GM23338 (cell line): Measurements from ENCODE around the gene EPHX1. TPM values are rescaled to one million over a fixed set of nuclear protein-coding genes. Genes with fewer than 3 reads are reported as not detected.

ENCODE experiments used
- ATAC-seq: fragments of 200-7000 bp; cut with Tn5 transposase; 3 replicates; pipeline ENCODE4 v1.9.1; 2020
- DNase-seq: peaks from one replicate; pipeline ENCODE4 v3.0.0-alpha.2; 2015; ENCODE audit warnings: low spot score
- H2AFZ ChIP-seq: fragments of 200-600 bp; sonication (generic); 2 replicates; pipeline ENCODE4 v1.8.0; 2016; ENCODE audit warnings: antibody characterized with exemption, mild to moderate bottlenecking, moderate library complexity
- H3F3A ChIP-seq: fragments of 200-600 bp; sonication (generic); replicated peaks from 2 replicates; pipeline ENCODE4 v1.8.0; 2017; ENCODE audit warnings: antibody characterized with exemption, mixed run types, low read depth
- H3K27ac ChIP-seq: fragments of 200-600 bp; sonication (generic); 2 replicates; pipeline ENCODE4 v1.6.1; 2016; ENCODE audit warnings: low read depth
- H3K27me3 ChIP-seq: fragments of 200-600 bp; sonication (generic); 2 replicates; pipeline ENCODE4 v1.8.0; 2016; ENCODE audit warnings: mild to moderate bottlenecking, mixed run types, moderate library complexity; ENCODE audit not compliant: insufficient read depth
- H3K36me3 ChIP-seq: fragments of 200-600 bp; sonication (generic); 2 replicates; pipeline ENCODE4 v1.8.0; 2016; ENCODE audit warnings: mild to moderate bottlenecking; ENCODE audit not compliant: insufficient read depth
- H3K4me1 ChIP-seq: fragments of 200-600 bp; sonication (generic); 2 replicates; pipeline ENCODE4 v1.8.0; 2016; ENCODE audit warnings: mild to moderate bottlenecking, moderate library complexity; ENCODE audit not compliant: insufficient read depth
- H3K4me2 ChIP-seq: fragments of 200-600 bp; sonication (generic); 2 replicates; pipeline ENCODE4 v1.7.1; 2017; ENCODE audit warnings: mixed run types
- H3K4me3 ChIP-seq: fragments of 200-600 bp; sonication (generic); 2 replicates; pipeline ENCODE4 v1.6.1; 2016; ENCODE audit warnings: mixed run types
- H3K79me2 ChIP-seq: fragments of 200-600 bp; sonication (generic); replicated peaks from 2 replicates; pipeline ENCODE4 v1.8.0; 2017; ENCODE audit warnings: mild to moderate bottlenecking; ENCODE audit not compliant: insufficient read depth
- H3K9me2 ChIP-seq: fragments of 200-600 bp; sonication (generic); 2 replicates; pipeline ENCODE4 v1.8.0; 2017; ENCODE audit not compliant: insufficient read depth
- H4K20me1 ChIP-seq: fragments of 200-600 bp; sonication (generic); replicated peaks from 2 replicates; pipeline ENCODE4 v1.8.0; 2017; ENCODE audit warnings: mild to moderate bottlenecking; ENCODE audit not compliant: insufficient read depth
- H3K27ac Mint-ChIP-seq: 2 replicates; pipeline ENCODE4 v1.8.0; 2020; ENCODE audit warnings: inconsistent platforms, mild to moderate bottlenecking, moderate library complexity, mixed read lengths
- H3K27me3 Mint-ChIP-seq: 3 replicates; pipeline ENCODE4 v1.8.0; 2022; ENCODE audit warnings: low read depth, mild to moderate bottlenecking, moderate library complexity, mixed read lengths, inconsistent platforms; ENCODE audit not compliant: insufficient read depth, poor library complexity
- H3K36me3 Mint-ChIP-seq: 3 replicates; pipeline ENCODE4 v1.8.0; 2021; ENCODE audit warnings: low read depth, mild to moderate bottlenecking, inconsistent platforms, moderate library complexity, mixed read lengths
- H3K4me1 Mint-ChIP-seq: 3 replicates; pipeline ENCODE4 v1.8.0; 2020; ENCODE audit warnings: mild to moderate bottlenecking, inconsistent platforms, mixed read lengths
- H3K4me3 Mint-ChIP-seq: 3 replicates; pipeline ENCODE4 v1.8.0; 2021; ENCODE audit warnings: moderate library complexity, mild to moderate bottlenecking, inconsistent platforms, mixed read lengths
- H3K9me3 Mint-ChIP-seq: 3 replicates; pipeline ENCODE4 v1.8.0; 2020; ENCODE audit warnings: moderate library complexity, mild to moderate bottlenecking, inconsistent platforms, mixed read lengths
- EZH2phosphoT487 ChIP-seq: fragments of 200-600 bp; sonication (generic); IDR thresholded peaks from one replicate; pipeline ENCODE4 v1.8.1; 2018; ENCODE audit warnings: antibody characterized with exemption; ENCODE audit not compliant: unreplicated experiment
- JUNB ChIP-seq: IDR thresholded peaks from one replicate; pipeline ENCODE4 v1.6.1; 2016; ENCODE audit warnings: antibody characterized with exemption; ENCODE audit not compliant: unreplicated experiment
- NANOG ChIP-seq: IDR thresholded peaks from 2 replicates; pipeline ENCODE4 v1.6.1; 2016; ENCODE audit warnings: antibody characterized with exemption, borderline replicate concordance
- polyA plus RNA-seq: library from polyadenylated mRNA; unstranded; fragments of >200 nt; fragmentation: Nextera tagmentation; extraction: Ambion mirVana; gene quantifications from 2 replicates; pipeline ENCODE4 v1.2.1, GENCODE V29; 2016
- total RNA-seq: library from RNA; depleted of rRNA; stranded (reverse); fragments of >200 nt; shearing (Covaris generic); gene quantifications from 2 replicates; pipeline ENCODE4 v1.2.3, GENCODE V29; 2014
- TF ChIP-seq, protein P1 (sequence below): fragments of 250-450 bp; sonication (Bioruptor Pico); IDR thresholded peaks from 2 replicates; pipeline ENCODE4 v1.5.0; 2020; ENCODE audit warnings: mild to moderate bottlenecking, moderate library complexity
- TF ChIP-seq, protein P2 (sequence below): IDR thresholded peaks from one replicate; pipeline ENCODE4 v1.6.1; 2018; ENCODE audit warnings: antibody characterized with exemption; ENCODE audit not compliant: unreplicated experiment
- TF ChIP-seq, protein P3 (sequence below), 2 experiments: fragments of 200-600 bp in 1 of 2; sonication (generic) in 1 of 2; conservative IDR thresholded peaks; 2 replicates each; pipeline versions ENCODE4 v1.5.1 to v1.6.1; 2016 to 2017; ENCODE audit warnings: antibody characterized with exemption in 2 of 2, low read depth in 2 of 2, mild to moderate bottlenecking in 2 of 2, moderate library complexity in 1 of 2
- TF ChIP-seq, protein P4 (sequence below): IDR thresholded peaks from 2 replicates; pipeline ENCODE4 v1.6.1; 2016; ENCODE audit warnings: antibody characterized with exemption

Gene EPHX1
- total and polyA plus RNA-seq, 2 experiments from 2014 or later = 15.3 to 46.5 TPM

DNA sequence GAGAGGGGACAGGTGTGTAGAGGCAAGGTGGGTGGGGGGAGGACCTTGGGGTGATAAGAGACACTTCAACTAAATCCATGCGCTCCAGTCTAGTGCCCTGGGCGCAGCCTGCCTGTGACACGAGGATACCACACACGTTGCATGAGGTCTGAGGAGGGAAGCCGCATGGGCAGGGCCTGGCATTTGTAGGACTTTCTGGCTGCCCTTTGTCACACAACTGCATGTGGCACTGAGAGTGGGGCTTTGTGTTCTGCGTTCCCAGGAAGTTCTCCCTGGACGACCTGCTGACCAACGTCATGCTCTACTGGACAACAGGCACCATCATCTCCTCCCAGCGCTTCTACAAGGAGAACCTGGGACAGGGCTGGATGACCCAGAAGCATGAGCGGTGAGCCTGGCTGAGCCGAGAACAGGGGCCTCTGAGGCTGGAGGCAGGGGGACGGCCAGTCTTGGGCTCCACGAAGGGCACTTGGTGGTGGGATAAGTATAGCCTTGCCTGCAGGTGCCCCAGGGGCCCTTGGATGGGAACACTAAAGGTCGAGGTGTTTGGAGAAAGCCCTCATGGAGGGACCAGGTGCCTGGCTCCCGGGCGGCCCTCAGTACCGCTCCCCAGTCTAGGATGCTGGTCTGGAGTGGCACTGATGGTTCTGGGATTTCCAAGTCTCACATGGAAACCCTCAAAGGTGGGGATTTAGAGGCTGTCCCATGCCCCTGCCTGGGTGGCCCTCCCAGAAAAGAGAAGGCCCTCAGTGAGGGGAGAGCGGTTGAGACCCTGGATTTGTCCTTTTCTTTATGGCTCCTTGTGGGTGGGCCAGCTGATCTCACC is 34.5 kb downstream of the EPHX1 start (continued):
- TF ChIP-seq, protein P1, sequence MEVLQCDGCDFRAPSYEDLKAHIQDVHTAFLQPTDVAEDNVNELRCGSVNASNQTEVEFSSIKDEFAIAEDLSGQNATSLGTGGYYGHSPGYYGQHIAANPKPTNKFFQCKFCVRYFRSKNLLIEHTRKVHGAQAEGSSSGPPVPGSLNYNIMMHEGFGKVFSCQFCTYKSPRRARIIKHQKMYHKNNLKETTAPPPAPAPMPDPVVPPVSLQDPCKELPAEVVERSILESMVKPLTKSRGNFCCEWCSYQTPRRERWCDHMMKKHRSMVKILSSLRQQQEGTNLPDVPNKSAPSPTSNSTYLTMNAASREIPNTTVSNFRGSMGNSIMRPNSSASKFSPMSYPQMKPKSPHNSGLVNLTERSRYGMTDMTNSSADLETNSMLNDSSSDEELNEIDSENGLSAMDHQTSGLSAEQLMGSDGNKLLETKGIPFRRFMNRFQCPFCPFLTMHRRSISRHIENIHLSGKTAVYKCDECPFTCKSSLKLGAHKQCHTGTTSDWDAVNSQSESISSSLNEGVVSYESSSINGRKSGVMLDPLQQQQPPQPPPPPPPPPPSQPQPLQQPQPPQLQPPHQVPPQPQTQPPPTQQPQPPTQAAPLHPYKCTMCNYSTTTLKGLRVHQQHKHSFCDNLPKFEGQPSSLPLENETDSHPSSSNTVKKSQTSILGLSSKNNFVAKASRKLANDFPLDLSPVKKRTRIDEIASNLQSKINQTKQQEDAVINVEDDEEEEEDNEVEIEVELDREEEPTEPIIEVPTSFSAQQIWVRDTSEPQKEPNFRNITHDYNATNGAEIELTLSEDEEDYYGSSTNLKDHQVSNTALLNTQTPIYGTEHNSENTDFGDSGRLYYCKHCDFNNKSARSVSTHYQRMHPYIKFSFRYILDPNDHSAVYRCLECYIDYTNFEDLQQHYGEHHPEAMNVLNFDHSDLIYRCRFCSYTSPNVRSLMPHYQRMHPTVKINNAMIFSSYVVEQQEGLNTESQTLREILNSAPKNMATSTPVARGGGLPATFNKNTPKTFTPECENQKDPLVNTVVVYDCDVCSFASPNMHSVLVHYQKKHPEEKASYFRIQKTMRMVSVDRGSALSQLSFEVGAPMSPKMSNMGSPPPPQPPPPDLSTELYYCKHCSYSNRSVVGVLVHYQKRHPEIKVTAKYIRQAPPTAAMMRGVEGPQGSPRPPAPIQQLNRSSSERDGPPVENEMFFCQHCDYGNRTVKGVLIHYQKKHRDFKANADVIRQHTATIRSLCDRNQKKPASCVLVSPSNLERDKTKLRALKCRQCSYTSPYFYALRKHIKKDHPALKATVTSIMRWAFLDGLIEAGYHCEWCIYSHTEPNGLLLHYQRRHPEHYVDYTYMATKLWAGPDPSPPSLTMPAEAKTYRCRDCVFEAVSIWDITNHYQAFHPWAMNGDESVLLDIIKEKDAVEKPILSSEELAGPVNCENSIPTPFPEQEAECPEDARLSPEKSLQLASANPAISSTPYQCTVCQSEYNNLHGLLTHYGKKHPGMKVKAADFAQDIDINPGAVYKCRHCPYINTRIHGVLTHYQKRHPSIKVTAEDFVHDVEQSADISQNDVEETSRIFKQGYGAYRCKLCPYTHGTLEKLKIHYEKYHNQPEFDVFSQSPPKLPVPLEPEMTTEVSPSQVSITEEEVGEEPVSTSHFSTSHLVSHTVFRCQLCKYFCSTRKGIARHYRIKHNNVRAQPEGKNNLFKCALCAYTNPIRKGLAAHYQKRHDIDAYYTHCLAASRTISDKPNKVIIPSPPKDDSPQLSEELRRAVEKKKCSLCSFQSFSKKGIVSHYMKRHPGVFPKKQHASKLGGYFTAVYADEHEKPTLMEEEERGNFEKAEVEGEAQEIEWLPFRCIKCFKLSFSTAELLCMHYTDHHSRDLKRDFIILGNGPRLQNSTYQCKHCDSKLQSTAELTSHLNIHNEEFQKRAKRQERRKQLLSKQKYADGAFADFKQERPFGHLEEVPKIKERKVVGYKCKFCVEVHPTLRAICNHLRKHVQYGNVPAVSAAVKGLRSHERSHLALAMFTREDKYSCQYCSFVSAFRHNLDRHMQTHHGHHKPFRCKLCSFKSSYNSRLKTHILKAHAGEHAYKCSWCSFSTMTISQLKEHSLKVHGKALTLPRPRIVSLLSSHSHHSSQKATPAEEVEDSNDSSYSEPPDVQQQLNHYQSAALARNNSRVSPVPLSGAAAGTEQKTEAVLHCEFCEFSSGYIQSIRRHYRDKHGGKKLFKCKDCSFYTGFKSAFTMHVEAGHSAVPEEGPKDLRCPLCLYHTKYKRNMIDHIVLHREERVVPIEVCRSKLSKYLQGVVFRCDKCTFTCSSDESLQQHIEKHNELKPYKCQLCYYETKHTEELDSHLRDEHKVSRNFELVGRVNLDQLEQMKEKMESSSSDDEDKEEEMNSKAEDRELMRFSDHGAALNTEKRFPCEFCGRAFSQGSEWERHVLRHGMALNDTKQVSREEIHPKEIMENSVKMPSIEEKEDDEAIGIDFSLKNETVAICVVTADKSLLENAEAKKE (CRISPR knock-in tag) = no peak
- TF ChIP-seq, protein P2, sequence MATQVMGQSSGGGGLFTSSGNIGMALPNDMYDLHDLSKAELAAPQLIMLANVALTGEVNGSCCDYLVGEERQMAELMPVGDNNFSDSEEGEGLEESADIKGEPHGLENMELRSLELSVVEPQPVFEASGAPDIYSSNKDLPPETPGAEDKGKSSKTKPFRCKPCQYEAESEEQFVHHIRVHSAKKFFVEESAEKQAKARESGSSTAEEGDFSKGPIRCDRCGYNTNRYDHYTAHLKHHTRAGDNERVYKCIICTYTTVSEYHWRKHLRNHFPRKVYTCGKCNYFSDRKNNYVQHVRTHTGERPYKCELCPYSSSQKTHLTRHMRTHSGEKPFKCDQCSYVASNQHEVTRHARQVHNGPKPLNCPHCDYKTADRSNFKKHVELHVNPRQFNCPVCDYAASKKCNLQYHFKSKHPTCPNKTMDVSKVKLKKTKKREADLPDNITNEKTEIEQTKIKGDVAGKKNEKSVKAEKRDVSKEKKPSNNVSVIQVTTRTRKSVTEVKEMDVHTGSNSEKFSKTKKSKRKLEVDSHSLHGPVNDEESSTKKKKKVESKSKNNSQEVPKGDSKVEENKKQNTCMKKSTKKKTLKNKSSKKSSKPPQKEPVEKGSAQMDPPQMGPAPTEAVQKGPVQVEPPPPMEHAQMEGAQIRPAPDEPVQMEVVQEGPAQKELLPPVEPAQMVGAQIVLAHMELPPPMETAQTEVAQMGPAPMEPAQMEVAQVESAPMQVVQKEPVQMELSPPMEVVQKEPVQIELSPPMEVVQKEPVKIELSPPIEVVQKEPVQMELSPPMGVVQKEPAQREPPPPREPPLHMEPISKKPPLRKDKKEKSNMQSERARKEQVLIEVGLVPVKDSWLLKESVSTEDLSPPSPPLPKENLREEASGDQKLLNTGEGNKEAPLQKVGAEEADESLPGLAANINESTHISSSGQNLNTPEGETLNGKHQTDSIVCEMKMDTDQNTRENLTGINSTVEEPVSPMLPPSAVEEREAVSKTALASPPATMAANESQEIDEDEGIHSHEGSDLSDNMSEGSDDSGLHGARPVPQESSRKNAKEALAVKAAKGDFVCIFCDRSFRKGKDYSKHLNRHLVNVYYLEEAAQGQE = no peak
- TF ChIP-seq JUNB = no peak

DNA sequence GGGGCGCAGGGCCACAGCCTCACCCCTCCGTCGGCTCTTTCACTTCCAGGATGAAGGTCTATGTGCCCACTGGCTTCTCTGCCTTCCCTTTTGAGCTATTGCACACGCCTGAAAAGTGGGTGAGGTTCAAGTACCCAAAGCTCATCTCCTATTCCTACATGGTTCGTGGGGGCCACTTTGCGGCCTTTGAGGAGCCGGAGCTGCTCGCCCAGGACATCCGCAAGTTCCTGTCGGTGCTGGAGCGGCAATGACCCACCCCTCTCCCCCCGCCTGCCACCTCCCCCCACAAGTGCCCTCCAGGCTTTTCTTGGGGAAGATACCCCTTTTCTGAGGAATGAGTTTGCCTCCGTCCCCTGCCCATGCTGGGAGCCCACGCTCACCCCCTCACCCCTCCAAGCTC is 35.2 kb downstream of the EPHX1 start:
- H2AFZ ChIP-seq = no peak overlapping the region
- no peaks in the 10 kb centered on the region for H3K27me3 ChIP-seq
- DNase-seq (no peak), ATAC-seq (no peak)
- no peaks in the 10 kb centered on the region; the same call in 1 of the 2 replicates for H4K20me1 ChIP-seq
- Mint-ChIP-seq H3K27me3 (peaks cover 17% of the 10 kb centered on the region), H3K36me3 (peaks cover 54% of the 10 kb centered on the region), H3K27ac (no peak overlapping the region), H3K9me3 (peaks cover 1% of the 10 kb centered on the region), H3K4me3 (no peak overlapping the region), H3K4me1 (peaks cover 26% of the 10 kb centered on the region)
- H3K9me2 ChIP-seq = no peaks in the 10 kb centered on the region
- no peaks in the 10 kb centered on the region; the same call in 1 of the 2 replicates for H3K36me3 ChIP-seq
- peaks cover 45% of the 10 kb centered on the region for H3F3A ChIP-seq
- H3K79me2 ChIP-seq = no peaks in the 10 kb centered on the region
- peaks cover 8% of the 10 kb centered on the region for H3K4me1 ChIP-seq
- no peak overlapping the region for H3K4me3 ChIP-seq
- no peak overlapping the region for H3K27ac ChIP-seq
- H3K4me2 ChIP-seq = peak overlapping the region; percentile 38; the same call in 1 of the 2 replicates
- TF ChIP-seq, protein P3, sequence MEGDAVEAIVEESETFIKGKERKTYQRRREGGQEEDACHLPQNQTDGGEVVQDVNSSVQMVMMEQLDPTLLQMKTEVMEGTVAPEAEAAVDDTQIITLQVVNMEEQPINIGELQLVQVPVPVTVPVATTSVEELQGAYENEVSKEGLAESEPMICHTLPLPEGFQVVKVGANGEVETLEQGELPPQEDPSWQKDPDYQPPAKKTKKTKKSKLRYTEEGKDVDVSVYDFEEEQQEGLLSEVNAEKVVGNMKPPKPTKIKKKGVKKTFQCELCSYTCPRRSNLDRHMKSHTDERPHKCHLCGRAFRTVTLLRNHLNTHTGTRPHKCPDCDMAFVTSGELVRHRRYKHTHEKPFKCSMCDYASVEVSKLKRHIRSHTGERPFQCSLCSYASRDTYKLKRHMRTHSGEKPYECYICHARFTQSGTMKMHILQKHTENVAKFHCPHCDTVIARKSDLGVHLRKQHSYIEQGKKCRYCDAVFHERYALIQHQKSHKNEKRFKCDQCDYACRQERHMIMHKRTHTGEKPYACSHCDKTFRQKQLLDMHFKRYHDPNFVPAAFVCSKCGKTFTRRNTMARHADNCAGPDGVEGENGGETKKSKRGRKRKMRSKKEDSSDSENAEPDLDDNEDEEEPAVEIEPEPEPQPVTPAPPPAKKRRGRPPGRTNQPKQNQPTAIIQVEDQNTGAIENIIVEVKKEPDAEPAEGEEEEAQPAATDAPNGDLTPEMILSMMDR (conservative IDR thresholded peaks at IDR 0.05; ENCODE audit: low read depth in 2 of 2) = no peak
- TF ChIP-seq, protein P4, sequence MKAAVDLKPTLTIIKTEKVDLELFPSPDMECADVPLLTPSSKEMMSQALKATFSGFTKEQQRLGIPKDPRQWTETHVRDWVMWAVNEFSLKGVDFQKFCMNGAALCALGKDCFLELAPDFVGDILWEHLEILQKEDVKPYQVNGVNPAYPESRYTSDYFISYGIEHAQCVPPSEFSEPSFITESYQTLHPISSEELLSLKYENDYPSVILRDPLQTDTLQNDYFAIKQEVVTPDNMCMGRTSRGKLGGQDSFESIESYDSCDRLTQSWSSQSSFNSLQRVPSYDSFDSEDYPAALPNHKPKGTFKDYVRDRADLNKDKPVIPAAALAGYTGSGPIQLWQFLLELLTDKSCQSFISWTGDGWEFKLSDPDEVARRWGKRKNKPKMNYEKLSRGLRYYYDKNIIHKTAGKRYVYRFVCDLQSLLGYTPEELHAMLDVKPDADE = no peak
- TF ChIP-seq NANOG (no peak), EZH2phosphoT487 (no peak)
